ENCODE measurements around the gene NFIA. TPM values are rescaled to one million over a fixed set of nuclear protein-coding genes. Genes with fewer than 3 reads are reported as not detected.

The NFIA gene
- total and polyA plus RNA-seq, 7 experiments from 2014 or later: 1.0 to 8.6 (median 5.9) TPM

GRCh38 chr1:61289232-61290098 is 207.1 kb downstream of the NFIA start:
- H3K27me3 Mint-ChIP-seq: peaks cover 0 to 7% (median 0%) of the 10 kb centered on the region in 5 donors
- Histone ChIP-seq H3K27me3 (ENCODE audit: control insufficient read depth in 2 of 2, insufficient read depth in 2 of 2, low read length in 2 of 2) (no peaks in the 10 kb centered on the region), H3K36me3 (ENCODE audit: control insufficient read depth in 2 of 3, insufficient read depth in 3 of 3, low read length in 3 of 3) (no peaks in the 10 kb centered on the region), H3K4me1 (ENCODE audit: control insufficient read depth in 2 of 2, insufficient read depth in 2 of 2, low read length in 2 of 2) (no peaks in the 10 kb centered on the region), H3K27ac (ENCODE audit: low read depth, low read length) (no peak overlapping the region), H3K9me3 (ENCODE audit: control insufficient read depth in 2 of 3, low read length in 3 of 3) (no peaks in the 10 kb centered on the region), H3K4me3 (ENCODE audit: low read length) (no peak overlapping the region)
- POLR2A ChIA-PET: no interaction called here
- intact Hi-C loops (cut with micrococcal nuclease): no loop called here
- no peak for DNase-seq
- H3K36me3 Mint-ChIP-seq: no peaks in the 10 kb centered on the region
- no peak overlapping the region for H3K4me3 Mint-ChIP-seq
- ATAC-seq: no peak
- no peaks in the 10 kb centered on the region for H3K9me3 Mint-ChIP-seq
- CTCF ChIA-PET: no interaction called here
- no peak overlapping the region for H3K27ac Mint-ChIP-seq
- no peaks in the 10 kb centered on the region for H3K4me1 Mint-ChIP-seq

GRCh38 chr1:61290525-61290924 is 208.2 kb downstream of the NFIA start:
- no peaks in the 10 kb centered on the region for H3K27me3 ChIP-seq (ENCODE audit: control insufficient read depth in 2 of 2, insufficient read depth in 2 of 2, low read length in 2 of 2)
- no peaks in the 10 kb centered on the region for H3K4me1 Mint-ChIP-seq
- H3K4me1 ChIP-seq (ENCODE audit: control insufficient read depth in 2 of 2, insufficient read depth in 2 of 2, low read length in 2 of 2): no peaks in the 10 kb centered on the region
- H3K36me3 Mint-ChIP-seq: no peaks in the 10 kb centered on the region
- no peak for ATAC-seq
- H3K4me3 Mint-ChIP-seq: no peak overlapping the region
- intact Hi-C loops (cut with micrococcal nuclease): no loop called here
- no peak for DNase-seq
- H3K27ac Mint-ChIP-seq: no peak overlapping the region
- H3K36me3 ChIP-seq (ENCODE audit: control insufficient read depth in 2 of 3, insufficient read depth in 3 of 3, low read length in 3 of 3): no peaks in the 10 kb centered on the region
- H3K9me3 Mint-ChIP-seq: no peaks in the 10 kb centered on the region
- no peaks in the 10 kb centered on the region for H3K9me3 ChIP-seq (ENCODE audit: control insufficient read depth in 2 of 3, low read length in 3 of 3)
- peaks cover 0 to 7% (median 4%) of the 10 kb centered on the region in 5 donors for H3K27me3 Mint-ChIP-seq
- POLR2A ChIA-PET: no interaction called here
- no peak overlapping the region for H3K27ac ChIP-seq (ENCODE audit: low read depth, low read length)
- CTCF ChIA-PET: no interaction called here
- H3K4me3 ChIP-seq (ENCODE audit: low read length): no peak overlapping the region

GRCh38 chr1:61293197-61293596 is 210.8 kb downstream of the NFIA start:
- no peaks in the 10 kb centered on the region for H3K4me1 Mint-ChIP-seq
- H3K27ac Mint-ChIP-seq: no peak overlapping the region
- Histone ChIP-seq H3K9me3 (ENCODE audit: control insufficient read depth in 2 of 3, low read length in 3 of 3) (no peaks in the 10 kb centered on the region), H3K36me3 (ENCODE audit: control insufficient read depth in 2 of 3, insufficient read depth in 3 of 3, low read length in 3 of 3) (no peaks in the 10 kb centered on the region), H3K4me3 (ENCODE audit: low read length) (no peak overlapping the region), H3K27ac (ENCODE audit: low read depth, low read length) (no peak overlapping the region), H3K27me3 (ENCODE audit: control insufficient read depth in 2 of 2, insufficient read depth in 2 of 2, low read length in 2 of 2) (no peaks in the 10 kb centered on the region), H3K4me1 (ENCODE audit: control insufficient read depth in 2 of 2, insufficient read depth in 2 of 2, low read length in 2 of 2) (no peaks in the 10 kb centered on the region)
- CTCF ChIA-PET: no interaction called here
- DNase-seq (no peak), ATAC-seq (no peak)
- H3K36me3 Mint-ChIP-seq: peaks cover 0 to 8% (median 2%) of the 10 kb centered on the region in 5 donors
- H3K9me3 Mint-ChIP-seq: peaks cover 0 to 6% (median 0%) of the 10 kb centered on the region in 11 donors
- POLR2A ChIA-PET: no interaction called here
- no peak overlapping the region for H3K4me3 Mint-ChIP-seq
- H3K27me3 Mint-ChIP-seq: peaks cover 0 to 6% (median 0%) of the 10 kb centered on the region in 5 donors
- intact Hi-C loops (cut with micrococcal nuclease): no loop called here

DNA sequence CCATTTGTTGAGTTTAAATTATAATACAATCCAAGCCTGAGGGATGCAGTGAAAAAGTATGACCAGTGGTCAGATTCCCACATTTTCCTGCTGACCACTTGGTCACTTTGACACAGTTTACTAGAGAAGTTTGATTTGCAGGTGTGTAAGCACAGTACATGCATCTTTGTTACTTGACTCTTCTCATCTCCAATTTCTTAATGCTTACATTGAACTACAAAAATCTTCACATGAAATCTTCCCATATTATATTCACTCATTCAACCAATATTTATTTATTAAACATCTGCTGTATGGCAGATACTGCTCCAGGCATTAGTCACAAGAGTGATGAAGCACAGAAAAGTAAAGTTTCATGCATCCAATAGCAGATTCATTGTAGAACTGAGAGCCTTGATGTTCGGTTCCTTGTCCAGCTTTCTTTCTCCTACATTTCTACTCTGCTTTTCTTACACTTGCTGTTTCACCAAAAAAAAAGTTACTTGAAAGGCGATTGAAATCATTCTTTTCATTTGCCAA is 211.7 kb downstream of the NFIA start:
- DNase-seq: no peak
- intact Hi-C loops (cut with micrococcal nuclease): no loop called here
- no peaks in the 10 kb centered on the region for H3K4me1 Mint-ChIP-seq
- POLR2A ChIA-PET: no interaction called here
- H3K27ac Mint-ChIP-seq: no peak overlapping the region
- H3K27me3 ChIP-seq (ENCODE audit: control insufficient read depth in 2 of 2, insufficient read depth in 2 of 2, low read length in 2 of 2): no peaks in the 10 kb centered on the region
- H3K36me3 Mint-ChIP-seq: peaks cover 0 to 9% (median 4%) of the 10 kb centered on the region in 5 donors
- no peak overlapping the region for H3K27ac ChIP-seq (ENCODE audit: low read depth, low read length)
- H3K9me3 ChIP-seq (ENCODE audit: control insufficient read depth in 2 of 3, low read length in 3 of 3): no peaks in the 10 kb centered on the region
- no peaks in the 10 kb centered on the region for H3K36me3 ChIP-seq (ENCODE audit: control insufficient read depth in 2 of 3, insufficient read depth in 3 of 3, low read length in 3 of 3)
- H3K27me3 Mint-ChIP-seq: peaks cover 0 to 6% (median 0%) of the 10 kb centered on the region in 5 donors
- CTCF ChIA-PET: no interaction called here
- no peak for ATAC-seq
- H3K4me3 Mint-ChIP-seq: no peak overlapping the region
- H3K4me3 ChIP-seq (ENCODE audit: low read length): no peak overlapping the region
- H3K4me1 ChIP-seq (ENCODE audit: control insufficient read depth in 2 of 2, insufficient read depth in 2 of 2, low read length in 2 of 2): no peaks in the 10 kb centered on the region
- peaks cover 0 to 8% (median 0%) of the 10 kb centered on the region in 11 donors for H3K9me3 Mint-ChIP-seq

- Histone ChIP-seq H3K4me3 (ENCODE audit: low read length) (no peak overlapping the region), H3K9me3 (ENCODE audit: control insufficient read depth in 2 of 3, low read length in 3 of 3) (no peaks in the 10 kb centered on the region), H3K27me3 (ENCODE audit: control insufficient read depth in 2 of 2, insufficient read depth in 2 of 2, low read length in 2 of 2) (no peaks in the 10 kb centered on the region), H3K27ac (ENCODE audit: low read depth, low read length) (no peak overlapping the region), H3K4me1 (ENCODE audit: control insufficient read depth in 2 of 2, insufficient read depth in 2 of 2, low read length in 2 of 2) (no peaks in the 10 kb centered on the region), H3K36me3 (ENCODE audit: control insufficient read depth in 2 of 3, insufficient read depth in 3 of 3, low read length in 3 of 3) (no peaks in the 10 kb centered on the region)
- Mint-ChIP-seq H3K9me3 (peaks cover 0 to 8% (median 0%) of the 10 kb centered on the region in 11 donors), H3K4me1 (no peaks in the 10 kb centered on the region), H3K36me3 (peaks cover 0 to 9% (median 4%) of the 10 kb centered on the region in 5 donors), H3K27me3 (peaks cover 0 to 6% (median 0%) of the 10 kb centered on the region in 5 donors), H3K27ac (no peak overlapping the region), H3K4me3 (no peak overlapping the region)
- DNase-seq: no peak
- ATAC-seq: no peak
- intact Hi-C loops (cut with micrococcal nuclease): no loop called here
- ChIA-PET CTCF (no interaction called here), POLR2A (no interaction called here)
Measured at GRCh38 chr1:61294930-61295329, 212.6 kb downstream of the NFIA start.

- Mint-ChIP-seq H3K4me1 (no peaks in the 10 kb centered on the region), H3K9me3 (peaks cover 0 to 8% (median 0%) of the 10 kb centered on the region in 11 donors), H3K27ac (no peak overlapping the region), H3K27me3 (peaks cover 0 to 6% (median 0%) of the 10 kb centered on the region in 5 donors), H3K36me3 (peaks cover 0 to 9% (median 4%) of the 10 kb centered on the region in 5 donors), H3K4me3 (no peak overlapping the region)
- ATAC-seq (no peak), DNase-seq (no peak)
- Histone ChIP-seq H3K27ac (ENCODE audit: low read depth, low read length) (no peak overlapping the region), H3K4me3 (ENCODE audit: low read length) (no peak overlapping the region), H3K9me3 (ENCODE audit: control insufficient read depth in 2 of 3, low read length in 3 of 3) (no peaks in the 10 kb centered on the region), H3K27me3 (ENCODE audit: control insufficient read depth in 2 of 2, insufficient read depth in 2 of 2, low read length in 2 of 2) (no peaks in the 10 kb centered on the region), H3K36me3 (ENCODE audit: control insufficient read depth in 2 of 3, insufficient read depth in 3 of 3, low read length in 3 of 3) (no peaks in the 10 kb centered on the region), H3K4me1 (ENCODE audit: control insufficient read depth in 2 of 2, insufficient read depth in 2 of 2, low read length in 2 of 2) (no peaks in the 10 kb centered on the region)
- ChIA-PET POLR2A (no interaction called here), CTCF (no interaction called here)
- intact Hi-C loops (cut with micrococcal nuclease): no loop called here
Measured at GRCh38 chr1:61295818-61296537, 213.6 kb downstream of the NFIA start.

Data from naive thymus-derived CD4-positive, alpha-beta T cell (primary cell).